Right atrium auricular region (tissue), 2 donors: ENCODE results near the gene MALRD1. TPM values are rescaled to one million over a fixed set of nuclear protein-coding genes. Genes with fewer than 3 reads are reported as not detected.

ENCODE experiments used
- DNase-seq: peaks from one replicate; pipeline ENCODE4 v3.0.0-alpha.2; 2019; ENCODE audit warnings: low spot score
- H3K27ac ChIP-seq, 2 donors: fragments of 200-600 bp; sonication (generic); 1 replicate in 1 of 2; 2 replicates in 1 of 2; pipeline ENCODE4 v1.5.1; 2016 to 2019
- H3K27me3 ChIP-seq, 2 donors: fragments of 200-600 bp; sonication (generic); one replicate each; pipeline versions ENCODE4 v1.5.1 to v1.6.0; 2017 to 2019
- H3K36me3 ChIP-seq: fragments of 200-600 bp; sonication (generic); one replicate; pipeline ENCODE4 v1.5.1; 2016
- H3K4me1 ChIP-seq, 2 donors: fragments of 200-600 bp; sonication (generic); one replicate each; pipeline versions ENCODE4 v1.5.1 to v1.6.0; 2017 to 2019
- H3K4me3 ChIP-seq, 2 donors: fragments of 200-600 bp; sonication (generic); 1 replicate in 1 of 2; 2 replicates in 1 of 2; pipeline ENCODE4 v1.5.1; 2017 to 2019; ENCODE audit warnings: mild to moderate bottlenecking in 1 of 2, moderate library complexity in 1 of 2
- H3K9me3 ChIP-seq, 2 donors: fragments of 200-600 bp; sonication (generic); one replicate each; pipeline ENCODE4 v1.5.1; 2019
- total RNA-seq, 2 donors: library from RNA; depleted of rRNA; stranded (reverse); fragments of >200 nt; gene quantifications; one replicate each; pipeline ENCODE4 v1.1.0, GENCODE V29; 2016
- TF ChIP-seq, protein P1 (sequence below), 2 donors: fragments of 200-600 bp; sonication (generic); IDR thresholded peaks; one replicate each; pipeline ENCODE4 v1.5.1; 2019; ENCODE audit warnings: antibody characterized with exemption in 2 of 2

Gene MALRD1
- total RNA-seq, 2 donors from 2014 or later = 0.71 to 1.3 TPM

DNA sequence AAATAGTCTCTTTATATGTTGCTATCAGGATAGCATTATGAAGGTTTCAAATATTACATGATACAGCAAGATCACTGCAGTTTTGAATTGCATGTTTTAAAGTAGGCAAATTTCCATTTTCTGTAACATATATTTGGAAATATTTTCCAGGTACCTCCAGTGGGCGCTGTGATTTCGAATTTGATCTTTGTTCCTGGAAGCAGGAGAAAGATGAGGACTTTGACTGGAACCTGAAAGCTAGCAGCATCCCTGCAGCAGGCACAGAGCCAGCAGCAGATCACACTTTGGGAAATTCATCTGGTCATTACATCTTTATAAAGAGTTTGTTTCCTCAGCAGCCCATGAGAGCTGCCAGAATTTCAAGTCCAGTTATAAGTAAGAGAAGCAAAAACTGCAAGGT is 299.0 kb downstream of the MALRD1 start:
- Histone ChIP-seq H3K27ac (no peak overlapping the region), H3K36me3 (no peaks in the 10 kb centered on the region), H3K9me3 (no peaks in the 10 kb centered on the region), H3K4me1 (no peaks in the 10 kb centered on the region), H3K4me3 (no peak overlapping the region), H3K27me3 (no peaks in the 10 kb centered on the region)
- DNase-seq = no peak
- TF ChIP-seq, protein P1, sequence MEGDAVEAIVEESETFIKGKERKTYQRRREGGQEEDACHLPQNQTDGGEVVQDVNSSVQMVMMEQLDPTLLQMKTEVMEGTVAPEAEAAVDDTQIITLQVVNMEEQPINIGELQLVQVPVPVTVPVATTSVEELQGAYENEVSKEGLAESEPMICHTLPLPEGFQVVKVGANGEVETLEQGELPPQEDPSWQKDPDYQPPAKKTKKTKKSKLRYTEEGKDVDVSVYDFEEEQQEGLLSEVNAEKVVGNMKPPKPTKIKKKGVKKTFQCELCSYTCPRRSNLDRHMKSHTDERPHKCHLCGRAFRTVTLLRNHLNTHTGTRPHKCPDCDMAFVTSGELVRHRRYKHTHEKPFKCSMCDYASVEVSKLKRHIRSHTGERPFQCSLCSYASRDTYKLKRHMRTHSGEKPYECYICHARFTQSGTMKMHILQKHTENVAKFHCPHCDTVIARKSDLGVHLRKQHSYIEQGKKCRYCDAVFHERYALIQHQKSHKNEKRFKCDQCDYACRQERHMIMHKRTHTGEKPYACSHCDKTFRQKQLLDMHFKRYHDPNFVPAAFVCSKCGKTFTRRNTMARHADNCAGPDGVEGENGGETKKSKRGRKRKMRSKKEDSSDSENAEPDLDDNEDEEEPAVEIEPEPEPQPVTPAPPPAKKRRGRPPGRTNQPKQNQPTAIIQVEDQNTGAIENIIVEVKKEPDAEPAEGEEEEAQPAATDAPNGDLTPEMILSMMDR (IDR thresholded peaks at IDR 0.05) = no peak

DNA sequence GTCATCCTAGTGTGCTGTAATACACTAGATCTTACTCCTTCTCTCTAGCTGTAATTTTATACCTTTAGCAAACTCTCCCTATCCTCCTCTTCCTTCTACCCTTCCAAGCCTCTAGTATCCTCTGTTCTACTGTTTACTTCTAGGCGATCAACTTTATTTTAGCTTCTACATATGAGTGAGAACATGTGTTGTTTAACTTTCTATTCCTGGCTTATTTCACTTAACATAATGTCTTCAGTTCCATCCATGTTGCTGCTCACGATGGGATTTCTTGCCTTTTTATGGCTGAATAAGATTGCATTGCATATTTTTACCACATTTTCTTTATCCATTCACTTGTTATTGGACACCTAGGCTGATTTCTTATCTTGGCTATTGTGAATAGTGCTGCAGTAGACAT is 318.6 kb downstream of the MALRD1 start:
- Histone ChIP-seq H3K4me1 (no peaks in the 10 kb centered on the region), H3K27ac (no peak overlapping the region), H3K9me3 (no peaks in the 10 kb centered on the region), H3K4me3 (no peak overlapping the region), H3K27me3 (no peaks in the 10 kb centered on the region), H3K36me3 (no peaks in the 10 kb centered on the region)
- TF ChIP-seq, protein P1 (IDR thresholded peaks at IDR 0.05) = no peak
- no peak for DNase-seq

DNA sequence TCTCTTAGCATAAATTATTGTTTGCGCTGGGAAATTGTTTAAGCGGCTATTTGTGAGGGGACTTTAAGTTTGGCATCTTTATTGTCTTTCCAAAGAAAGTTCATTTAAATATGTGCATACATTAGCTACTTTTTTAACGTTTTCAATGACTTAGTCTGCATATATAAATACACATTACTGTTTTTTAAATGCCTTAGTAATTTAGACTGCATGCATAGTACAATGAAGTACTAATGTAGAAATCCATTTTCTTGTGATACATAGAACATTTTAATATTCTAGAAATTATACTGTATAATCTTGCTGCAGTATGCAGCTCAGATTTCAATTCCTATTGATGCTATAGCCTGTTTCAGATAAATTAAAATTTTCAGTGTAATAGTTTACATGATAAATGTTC is 325.4 kb downstream of the MALRD1 start:
- Histone ChIP-seq H3K9me3 (no peaks in the 10 kb centered on the region), H3K27me3 (no peaks in the 10 kb centered on the region), H3K36me3 (no peaks in the 10 kb centered on the region), H3K27ac (no peak overlapping the region), H3K4me1 (no peaks in the 10 kb centered on the region), H3K4me3 (no peak overlapping the region)
- no peak for DNase-seq
- TF ChIP-seq, protein P1 (IDR thresholded peaks at IDR 0.05) = no peak

DNA sequence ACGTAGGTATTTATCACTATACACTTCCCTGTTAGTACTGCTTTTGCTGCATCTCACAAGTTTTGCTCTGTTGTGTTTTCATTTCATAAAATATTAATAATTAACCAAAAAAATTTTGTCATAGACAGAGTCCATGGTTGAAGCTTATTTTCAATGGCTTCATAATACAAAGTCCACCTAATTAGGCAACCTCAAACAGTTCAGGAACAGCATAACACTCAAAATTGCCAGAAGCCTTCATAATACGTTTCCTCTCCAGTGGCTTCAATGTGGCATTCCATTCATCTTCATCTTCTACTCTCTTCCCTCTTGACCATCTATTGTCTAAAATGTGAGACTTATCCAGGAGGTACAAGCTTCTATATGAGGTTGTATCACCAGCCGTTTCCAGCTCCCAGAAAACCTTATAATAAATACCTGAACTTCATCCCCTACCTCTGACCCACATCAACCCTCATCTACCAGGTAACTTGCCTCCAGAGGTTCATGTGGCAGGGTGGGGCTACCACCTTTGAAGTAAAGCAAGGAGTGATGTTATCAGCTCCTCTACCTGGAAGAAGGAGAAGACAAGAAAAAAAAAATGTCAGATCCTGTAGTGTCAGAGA is 337.3 kb downstream of the MALRD1 start:
- DNase-seq = no peak
- Histone ChIP-seq H3K36me3 (no peaks in the 10 kb centered on the region), H3K9me3 (peaks cover 0 to 4% of the 10 kb centered on the region in 2 donors), H3K4me1 (no peaks in the 10 kb centered on the region), H3K27ac (no peak overlapping the region), H3K27me3 (no peaks in the 10 kb centered on the region), H3K4me3 (no peak overlapping the region)
- TF ChIP-seq, protein P1 (IDR thresholded peaks at IDR 0.05) = no peak

DNA sequence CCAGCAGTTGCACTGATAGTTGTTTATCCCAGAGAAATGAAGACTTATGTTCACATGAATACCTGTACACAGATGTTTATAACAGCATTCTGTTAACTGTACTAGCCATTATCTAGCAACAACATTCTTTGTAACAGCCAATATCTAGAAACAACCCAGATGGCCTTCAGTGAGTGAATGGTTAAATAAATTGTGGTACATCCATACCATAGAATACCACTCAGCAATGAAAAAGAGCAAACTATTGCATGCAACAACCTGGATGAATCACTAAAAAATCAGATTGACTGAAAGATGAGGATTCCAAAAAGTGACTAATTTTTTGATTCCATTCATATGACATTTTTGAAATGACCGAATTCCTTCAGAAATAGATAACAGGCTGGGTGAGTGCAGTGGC is 360.3 kb downstream of the MALRD1 start:
- H3K27me3 ChIP-seq = no peaks in the 10 kb centered on the region
- H3K4me3 ChIP-seq = no peak overlapping the region
- TF ChIP-seq, protein P1 (IDR thresholded peaks at IDR 0.05) = no peak
- H3K9me3 ChIP-seq = no peaks in the 10 kb centered on the region
- H3K36me3 ChIP-seq = no peaks in the 10 kb centered on the region
- no peak for DNase-seq
- H3K4me1 ChIP-seq = no peaks in the 10 kb centered on the region
- no peak overlapping the region for H3K27ac ChIP-seq

DNA sequence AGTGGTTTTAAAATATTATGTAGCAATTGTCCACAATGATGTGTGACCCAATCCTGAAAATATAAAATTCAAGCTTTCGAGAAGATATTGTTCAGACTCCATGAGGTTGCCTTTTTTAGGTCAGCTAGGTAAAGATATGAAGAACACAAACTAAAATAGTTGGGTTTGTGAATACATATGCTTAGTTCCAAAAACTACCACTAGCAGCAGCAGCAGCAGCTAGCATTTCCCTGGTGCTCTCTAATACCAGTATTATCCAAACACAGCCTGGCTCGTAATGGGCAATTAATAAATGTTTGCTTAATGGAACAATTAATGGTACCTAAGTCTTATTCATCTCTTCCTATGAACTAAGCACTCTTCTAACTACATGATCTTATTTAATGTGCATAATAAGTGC is 362.5 kb downstream of the MALRD1 start:
- TF ChIP-seq, protein P1 (IDR thresholded peaks at IDR 0.05) = no peak
- Histone ChIP-seq H3K36me3 (no peaks in the 10 kb centered on the region), H3K4me1 (no peaks in the 10 kb centered on the region), H3K27ac (no peak overlapping the region), H3K9me3 (no peaks in the 10 kb centered on the region), H3K27me3 (no peaks in the 10 kb centered on the region), H3K4me3 (no peak overlapping the region)
- DNase-seq = no peak
